NCI-H1417 treated with DMSO at 0.1 percent for 48 hours (cell line): ENCODE measurements around the gene NBEAL2.
A peak's percentile ranks its signal among the peaks of the same experiment; 100 is the strongest.

Source experiments
- DNase-seq: peaks from one replicate; lab custom pipeline; 2025; lab: John Stamatoyannopoulos, UW

NBEAL2 gene

GRCh38 chr3:46978985-46979944, at the start of gene NBEAL2:
Gene NBEAL2 (plus strand): TSS chr3:46979666. CDS start chr3:46979862, 196 bp downstream.
- peak; percentile 35 for DNase-seq

DNA sequence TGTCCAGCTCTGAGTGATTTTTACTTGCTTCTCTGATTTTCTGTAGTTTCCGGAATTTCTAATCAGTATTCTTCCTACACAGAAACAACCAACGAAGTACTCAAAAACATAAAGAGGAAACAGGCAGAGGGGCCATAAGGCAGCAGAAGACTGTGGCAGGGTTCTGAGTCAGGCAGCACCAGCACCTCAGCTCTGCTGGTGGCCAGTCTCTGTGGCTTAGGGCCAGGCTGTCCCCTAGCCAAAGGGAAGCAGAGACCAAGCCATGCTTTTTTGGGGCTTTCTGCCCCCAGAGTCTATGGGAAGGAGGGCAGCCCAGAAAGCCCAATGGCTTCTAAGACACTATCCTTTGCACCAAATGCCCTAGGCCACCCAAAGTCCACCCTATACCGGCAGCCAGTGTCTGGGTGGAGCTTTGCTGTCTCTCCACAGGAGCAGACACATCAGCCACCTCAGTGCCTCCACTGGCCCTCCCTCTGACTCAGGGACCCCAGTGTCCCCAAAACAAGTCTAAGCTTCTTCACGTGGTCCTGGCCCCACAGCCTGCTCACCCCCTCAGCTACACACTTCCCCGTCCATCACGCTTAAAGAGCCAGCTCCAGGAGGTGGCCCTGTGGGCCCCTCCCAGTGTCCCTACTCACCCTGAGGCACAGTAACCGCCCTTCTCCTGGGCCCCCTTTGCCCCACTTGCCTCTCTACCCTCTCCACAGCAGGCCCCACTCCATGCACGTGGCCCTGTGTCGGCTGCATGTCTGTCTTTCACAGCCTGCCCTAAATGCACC, 49.1 kb upstream of the NBEAL2 start:
- no peak for DNase-seq

DNA sequence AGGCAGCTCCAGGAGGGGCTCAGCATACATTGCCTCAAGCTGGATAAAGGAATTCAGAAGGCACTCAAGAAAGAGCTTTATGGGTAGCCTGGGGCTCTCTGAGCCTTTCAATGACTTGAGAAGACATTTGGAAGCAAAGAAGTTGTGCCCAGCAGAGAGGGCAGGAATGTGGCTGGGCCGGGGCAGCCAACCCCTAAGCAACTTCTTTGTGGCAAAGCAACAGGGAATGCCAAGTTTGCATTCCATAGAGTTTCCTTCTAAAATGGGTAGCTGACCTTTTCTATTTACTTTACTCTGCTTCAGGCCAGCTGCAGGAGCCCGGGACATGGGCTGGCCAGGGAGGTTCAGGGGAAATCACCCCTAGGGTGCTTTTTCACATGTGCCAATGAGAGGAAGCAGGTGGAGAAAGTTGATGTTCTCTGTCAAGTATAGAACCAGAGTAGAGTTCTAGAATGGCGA, 48.5 kb upstream of the NBEAL2 start:
- DNase-seq = no peak

DNA sequence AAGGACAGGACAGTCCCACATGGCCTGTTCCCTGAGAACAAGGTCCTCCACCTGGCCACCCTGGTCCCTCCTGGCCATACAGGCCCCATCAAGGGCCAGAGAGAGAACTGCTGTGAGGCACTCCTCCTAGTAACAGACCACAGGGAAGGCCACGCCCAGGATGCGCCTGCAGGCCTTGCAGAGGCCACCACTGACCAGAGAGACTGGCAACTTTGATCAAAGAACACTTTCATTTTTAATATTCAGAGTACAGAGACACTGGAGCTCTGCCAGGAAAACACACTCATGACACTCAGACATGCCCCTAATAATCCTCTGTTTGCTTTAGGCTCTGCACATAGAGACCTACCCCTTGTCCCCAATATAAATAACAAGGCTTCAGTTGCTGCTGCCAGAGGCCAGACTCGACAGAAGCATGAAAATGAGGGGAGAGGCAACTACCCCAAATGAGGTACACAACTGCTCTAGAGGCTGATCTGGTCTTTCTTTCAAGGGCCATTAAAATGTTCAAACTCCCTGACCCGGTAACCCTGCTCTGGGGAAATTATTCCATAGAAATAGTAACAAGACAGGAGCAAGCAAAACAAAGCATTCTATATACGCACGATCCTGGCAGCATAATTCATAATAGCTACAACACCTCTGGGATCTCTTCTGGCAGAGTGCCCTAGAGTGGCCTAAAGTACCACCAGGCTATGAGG, 47.7 kb upstream of the NBEAL2 start:
- DNase-seq = no peak

DNA sequence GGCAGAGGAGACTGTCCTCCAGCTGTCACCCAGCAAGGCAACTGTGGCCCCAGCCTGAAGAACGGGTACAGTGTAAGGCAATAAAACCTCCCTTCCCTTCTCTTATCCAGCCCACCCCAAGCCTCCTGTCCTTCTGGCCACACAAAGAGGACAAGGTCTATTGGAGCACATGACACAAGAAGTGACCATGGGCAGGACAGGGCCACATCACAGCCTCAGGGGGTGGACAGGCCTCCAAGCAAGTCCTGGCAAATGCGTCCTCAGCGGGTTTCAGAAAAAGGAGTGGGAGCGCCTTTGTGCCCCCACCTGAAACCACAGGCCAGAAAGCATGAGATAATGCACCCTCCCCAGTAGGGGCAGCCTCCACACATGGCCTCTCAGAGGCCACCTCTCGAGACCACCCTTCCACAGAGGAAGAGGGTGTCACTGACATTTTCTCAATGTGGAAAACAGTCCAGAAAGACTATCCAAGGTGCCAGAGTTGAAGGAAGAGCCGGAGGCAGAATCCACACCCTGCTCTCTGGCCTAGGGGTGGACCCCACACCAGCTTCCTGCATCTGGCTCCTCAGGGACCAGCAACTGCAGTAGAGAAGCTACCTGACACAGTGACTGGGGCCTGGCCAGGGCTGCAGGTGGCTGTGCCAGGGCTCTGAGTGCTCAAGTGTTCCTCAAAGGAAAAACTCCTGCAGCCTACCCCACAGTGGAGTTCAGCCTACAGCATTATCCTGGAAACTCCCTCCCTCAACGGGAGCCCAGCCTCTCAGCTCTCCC, 46.8 kb upstream of the NBEAL2 start:
- DNase-seq = no peak

GRCh38 chr3:46933261-46933660, 46.2 kb upstream of the NBEAL2 start:
- no peak for DNase-seq

DNA sequence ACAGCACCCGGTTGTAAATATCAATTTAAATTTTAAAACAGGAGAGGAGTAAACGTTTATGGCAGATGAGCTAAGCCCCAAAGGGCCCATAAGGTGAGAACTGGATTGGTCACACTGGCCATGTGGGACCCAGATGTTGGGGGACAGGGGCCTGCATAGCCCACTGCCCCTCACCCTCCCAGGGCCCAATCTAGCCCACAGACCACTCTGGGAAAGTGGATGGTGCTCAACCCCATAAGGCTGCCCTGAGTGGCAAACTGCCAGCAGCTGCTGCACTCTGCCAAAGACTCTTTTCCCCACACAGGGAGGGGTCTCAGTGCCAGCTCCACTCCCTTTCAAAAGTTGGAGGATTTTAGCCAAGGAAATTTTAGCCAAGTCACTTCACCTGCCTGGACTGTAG, 45.4 kb upstream of the NBEAL2 start:
- DNase-seq = no peak

DNA sequence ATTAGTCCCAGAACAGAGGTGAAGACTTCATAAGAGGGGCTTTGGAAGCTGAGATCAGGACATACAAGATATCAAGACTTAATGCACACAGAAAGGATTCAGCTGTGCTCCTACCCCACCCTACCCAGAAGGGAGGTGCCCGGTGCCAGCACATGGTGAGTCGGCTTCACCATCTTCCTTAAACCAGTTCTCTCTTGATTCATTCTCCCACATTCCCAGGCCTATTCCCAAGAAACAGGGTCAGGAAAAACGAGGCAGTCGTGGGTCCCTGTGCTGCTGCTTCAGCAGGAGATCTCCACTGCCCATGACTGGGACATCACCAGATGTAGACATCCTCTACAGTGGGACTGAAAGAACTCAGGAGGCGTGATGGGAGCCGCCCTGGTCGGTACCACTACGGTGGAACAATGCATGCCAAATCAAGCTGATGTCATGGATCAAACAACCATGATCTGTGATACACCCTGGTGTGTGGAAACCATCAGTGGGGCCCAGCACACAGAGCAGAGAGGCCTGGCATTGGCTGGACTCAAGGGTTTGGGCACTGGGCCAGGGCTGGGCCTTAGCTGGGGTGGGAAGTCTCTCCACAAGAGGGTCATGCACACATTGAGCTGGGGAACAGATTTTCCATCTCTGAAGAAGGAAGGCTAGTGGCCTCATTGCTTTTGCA, 44.8 kb upstream of the NBEAL2 start:
- no peak for DNase-seq

- DNase-seq = no peak
Observed at GRCh38 chr3:46935168-46935858, 44.2 kb upstream of the NBEAL2 start.

- DNase-seq = no peak
Observed at GRCh38 chr3:46935989-46936558, 43.4 kb upstream of the NBEAL2 start.

DNA sequence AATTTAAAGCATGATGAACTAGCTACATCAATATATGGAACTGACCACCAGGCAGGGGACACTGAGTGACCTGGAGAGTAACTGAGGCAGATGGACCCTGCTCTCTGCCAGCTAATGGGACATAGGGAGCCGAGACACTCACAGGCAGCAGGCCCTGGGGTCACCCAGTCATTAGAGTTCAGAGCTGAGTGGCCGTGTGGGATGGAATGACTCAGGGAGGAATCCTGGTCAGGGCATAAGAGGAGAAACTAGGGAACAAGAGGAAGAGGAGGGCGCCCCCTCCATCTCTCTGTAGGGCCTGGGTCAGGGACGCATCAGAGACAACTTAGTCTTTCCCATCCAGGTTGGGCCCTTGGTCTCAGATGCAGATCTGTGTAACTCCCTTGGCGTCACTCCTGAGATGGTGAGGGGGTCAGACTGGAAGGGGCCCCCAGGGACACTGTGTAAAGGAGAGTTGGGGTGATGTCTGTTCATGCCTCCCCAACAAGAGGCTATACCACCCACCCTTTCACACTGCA, 42.7 kb upstream of the NBEAL2 start:
- DNase-seq = no peak

DNA sequence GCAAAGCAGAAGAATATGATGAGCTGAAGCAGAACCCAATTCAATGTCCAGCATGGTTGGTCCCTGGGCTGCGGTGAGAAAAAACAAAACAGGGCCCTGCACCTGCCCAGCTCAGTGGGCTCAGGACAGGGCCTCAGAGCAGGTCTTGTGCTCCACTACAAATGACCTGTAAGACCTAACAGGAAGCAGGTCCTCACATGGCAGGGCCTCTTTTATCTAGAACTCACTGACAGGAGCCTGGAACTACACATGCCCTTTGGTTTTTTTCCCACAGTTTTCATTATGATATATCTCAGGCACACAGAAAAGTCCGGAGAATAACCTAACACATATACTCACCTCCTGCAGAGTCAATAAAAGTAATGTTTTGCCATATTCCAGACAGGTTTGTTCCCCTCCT, 41.3 kb upstream of the NBEAL2 start:
- DNase-seq = no peak

DNA sequence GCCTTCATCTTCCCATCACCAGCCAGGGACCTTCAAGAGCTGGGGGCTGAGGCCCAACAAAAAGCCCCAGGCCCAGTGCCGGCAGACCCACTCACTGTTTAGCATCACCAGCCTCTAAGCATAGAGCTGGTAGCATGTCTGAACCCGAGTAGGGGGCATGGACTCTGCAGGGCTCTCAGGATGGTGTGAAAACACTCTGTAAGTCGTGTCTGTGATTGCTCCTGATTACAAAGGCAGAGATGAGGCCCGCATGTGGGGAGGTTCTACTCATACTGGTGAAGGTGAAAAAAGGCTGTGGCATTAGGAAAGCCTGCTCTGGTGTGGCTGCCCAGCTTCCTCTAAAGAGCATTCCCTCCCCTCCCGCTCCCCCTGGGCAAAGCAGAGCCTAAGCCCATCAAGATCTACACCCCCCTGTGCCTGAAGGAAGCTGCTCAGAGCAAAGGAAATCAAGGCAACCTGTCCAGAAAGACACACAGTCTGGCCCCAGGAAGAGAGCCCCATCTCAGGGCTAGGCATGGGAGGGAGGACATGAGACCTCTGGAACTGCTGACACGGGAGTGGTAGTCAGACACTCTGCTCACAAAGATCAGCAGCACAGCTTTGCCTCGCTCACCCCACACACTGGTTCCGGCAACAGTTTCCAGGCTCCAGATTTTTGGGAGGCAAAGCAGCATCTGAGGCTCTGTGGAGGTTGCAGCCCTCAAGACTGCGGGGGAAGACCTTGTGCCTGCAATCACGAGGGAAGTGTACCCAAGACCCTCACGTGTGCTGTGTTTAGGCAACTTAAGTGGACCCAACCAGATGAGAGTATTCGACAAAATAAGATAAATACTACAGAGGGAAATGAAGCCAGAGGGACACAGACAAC, 39.7 kb upstream of the NBEAL2 start:
- DNase-seq = no peak

GRCh38 chr3:46942076-46942475, 37.4 kb upstream of the NBEAL2 start:
- DNase-seq = no peak

DNA sequence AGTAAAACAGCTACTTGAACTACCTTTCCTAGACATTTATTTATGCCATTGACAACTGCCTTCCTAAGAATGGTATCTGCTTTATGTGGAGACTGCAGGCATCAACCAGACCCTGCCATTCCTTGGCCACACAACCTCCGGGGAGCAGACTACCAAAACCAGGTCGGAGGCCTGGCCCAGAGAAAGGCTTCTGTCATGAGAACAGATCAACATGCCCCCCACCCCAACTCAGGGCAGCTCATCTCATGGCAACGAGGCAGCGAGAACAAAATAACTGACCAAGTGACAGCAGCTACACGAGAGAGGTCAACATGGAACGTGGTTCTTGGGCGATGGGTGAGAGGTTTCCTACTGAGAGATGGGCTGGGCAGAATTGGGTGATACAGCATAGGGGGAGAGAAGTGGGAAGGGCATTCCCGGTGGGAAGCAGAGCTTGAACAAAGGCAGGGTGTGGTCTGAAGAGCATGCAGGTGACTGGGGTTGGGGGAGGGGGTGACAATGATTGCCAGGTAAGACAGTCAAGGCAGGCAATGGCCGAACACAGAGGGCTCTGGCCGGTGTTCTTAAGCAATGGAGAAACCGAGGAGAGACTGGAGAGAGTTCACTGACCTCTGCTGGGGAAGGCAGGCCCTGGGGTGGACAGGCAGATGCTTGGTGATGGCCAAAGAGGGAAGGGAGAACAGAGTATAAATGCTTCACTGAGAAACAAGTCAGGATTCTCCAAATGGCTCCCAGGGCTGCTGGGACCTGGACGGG, 36.8 kb upstream of the NBEAL2 start:
- no peak for DNase-seq

GRCh38 chr3:46943237-46944187, 36.0 kb upstream of the NBEAL2 start:
- DNase-seq = no peak

DNA sequence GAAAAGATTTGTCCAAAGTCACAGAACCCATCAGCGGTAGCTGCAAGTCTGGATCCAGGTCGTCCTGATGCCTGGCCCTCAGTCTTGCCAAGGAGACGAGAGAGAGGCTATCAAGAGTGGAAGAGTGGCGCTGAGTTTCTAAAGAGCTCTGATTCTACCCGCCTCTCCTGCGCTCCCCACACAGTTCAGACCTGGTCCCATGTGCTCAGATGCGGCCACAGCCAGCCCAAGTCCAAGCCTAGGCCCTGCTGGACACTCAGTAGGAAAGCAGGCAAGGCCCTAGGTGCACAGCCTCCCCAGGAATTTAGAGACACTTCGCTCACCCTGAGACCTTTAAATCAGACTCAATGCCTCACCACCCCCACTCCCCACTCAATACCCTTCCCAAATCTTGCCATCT, 35.3 kb upstream of the NBEAL2 start:
- DNase-seq = no peak
